ENCODE measurements around the gene INCA1. TPM values are rescaled to one million over a fixed set of nuclear protein-coding genes. Genes with fewer than 3 reads are reported as not detected.
A peak's percentile ranks its signal among the peaks of the same experiment; 100 is the strongest.

The INCA1 gene
- total RNA-seq, 1 donor from 2014 or later, result 1.7 TPM

- Histone ChIP-seq H3K36me3 (peaks cover 0 to 18% of the 10 kb centered on the region in 2 donors), H3K4me3 (no peak overlapping the region), H3K4me1 (peaks cover 11% of the 10 kb centered on the region), H3K27me3 (no peaks in the 10 kb centered on the region), H3K9me3 (no peaks in the 10 kb centered on the region), H3K27ac (no peak overlapping the region)
- TF ChIP-seq POLR2AphosphoS5 (IDR thresholded peaks at IDR 0.05; ENCODE audit: insufficient read depth in 1 of 2, low read depth in 1 of 2) (no peak), CTCF (IDR thresholded peaks at IDR 0.05) (no peak), POLR2A (IDR thresholded peaks at IDR 0.05) (no peak)
- DNase-seq (ENCODE audit: extremely low spot score in 2 of 2), result no peak
- intact Hi-C loops (cut with DNase I), result no loop called here
Measured at GRCh38 chr17:4955091-4955490, 42.2 kb downstream of the INCA1 start.

DNA sequence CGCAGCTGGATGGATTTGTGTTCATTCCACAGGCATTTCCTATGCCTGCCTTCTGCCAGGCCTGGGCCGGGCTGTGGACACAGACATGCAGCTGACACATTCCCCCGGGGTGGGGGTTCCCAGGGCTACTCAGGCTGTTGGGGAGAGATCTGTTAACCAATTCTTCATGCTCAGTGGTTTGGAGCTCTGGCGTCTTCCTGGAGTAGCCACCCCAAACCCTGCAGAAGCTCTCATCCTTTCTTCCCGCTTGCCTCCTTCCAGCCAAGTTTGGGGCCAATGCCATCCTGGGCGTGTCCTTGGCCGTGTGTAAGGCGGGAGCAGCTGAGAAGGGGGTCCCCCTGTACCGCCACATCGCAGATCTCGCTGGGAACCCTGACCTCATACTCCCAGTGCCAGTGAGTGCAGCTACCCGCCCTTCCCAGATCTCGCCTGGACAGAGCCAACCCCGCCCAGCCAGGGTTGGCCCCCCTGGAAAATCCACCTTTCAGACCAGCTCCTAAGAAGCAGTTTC lies 43.8 kb downstream of the INCA1 start:
- Histone ChIP-seq H3K36me3 (peaks cover 0 to 2% of the 10 kb centered on the region in 2 donors), H3K9me3 (no peaks in the 10 kb centered on the region), H3K4me3 (no peak overlapping the region), H3K27ac (no peak overlapping the region), H3K27me3 (no peaks in the 10 kb centered on the region), H3K4me1 (peaks cover 13% of the 10 kb centered on the region)
- no peak for TF ChIP-seq POLR2AphosphoS5 (IDR thresholded peaks at IDR 0.05; ENCODE audit: insufficient read depth in 1 of 2, low read depth in 1 of 2)
- no peak for TF ChIP-seq CTCF (IDR thresholded peaks at IDR 0.05)
- intact Hi-C loops (cut with DNase I), result no loop called here
- DNase-seq (ENCODE audit: extremely low spot score in 2 of 2), result no peak

GRCh38 chr17:4951486-4951885 lies 45.8 kb downstream of the INCA1 start:
- Histone ChIP-seq H3K36me3 (peaks cover 0 to 3% of the 10 kb centered on the region in 2 donors), H3K27ac (no peak overlapping the region), H3K9me3 (no peaks in the 10 kb centered on the region), H3K4me1 (peaks cover 21% of the 10 kb centered on the region), H3K4me3 (no peak overlapping the region), H3K27me3 (no peaks in the 10 kb centered on the region)
- DNase-seq (ENCODE audit: extremely low spot score in 2 of 2), result no peak
- intact Hi-C loops (cut with DNase I), result no loop called here
- TF ChIP-seq POLR2AphosphoS5 (IDR thresholded peaks at IDR 0.05; ENCODE audit: insufficient read depth in 1 of 2, low read depth in 1 of 2) (no peak), CTCF (IDR thresholded peaks at IDR 0.05) (no peak), POLR2A (IDR thresholded peaks at IDR 0.05) (no peak)

DNA sequence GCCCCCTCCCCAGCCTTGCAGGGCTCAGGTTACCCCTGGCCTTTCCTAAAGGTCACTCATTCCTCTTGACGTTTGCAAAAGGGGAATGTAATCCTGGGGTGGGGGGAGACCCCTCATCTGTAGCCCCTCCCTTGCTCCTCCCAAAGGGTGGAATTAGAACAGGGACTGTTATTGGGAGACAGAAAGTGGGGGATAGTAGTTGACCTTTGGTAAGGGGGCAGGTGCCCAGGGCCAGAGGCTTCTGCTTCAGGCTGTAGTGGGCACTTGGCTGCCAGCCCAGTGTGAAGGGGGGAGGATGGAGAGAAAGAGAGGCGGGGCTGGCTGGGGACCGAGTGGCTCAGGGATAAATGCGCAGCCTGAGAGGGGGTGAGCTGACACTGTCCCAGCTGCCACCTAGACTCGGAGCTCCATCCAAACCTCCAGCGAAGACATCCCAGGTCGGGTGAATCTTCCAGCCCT lies 46.5 kb downstream of the INCA1 start, which contains the start of gene ENO3:
TSS of gene ENO3 (plus strand) at position 374 of the 459 bp plus-strand sequence. CDS start 711 bp downstream, outside the sequence.
- H3K36me3 ChIP-seq, result peaks cover 0 to 10% of the 10 kb centered on the region in 2 donors
- no peaks in the 10 kb centered on the region for H3K27me3 ChIP-seq
- no peak for DNase-seq (ENCODE audit: extremely low spot score in 2 of 2)
- intact Hi-C loops (cut with DNase I), result no loop called here
- H3K9me3 ChIP-seq, result no peaks in the 10 kb centered on the region
- H3K4me1 ChIP-seq, result peaks cover 28% of the 10 kb centered on the region
- no peak for TF ChIP-seq POLR2A (IDR thresholded peaks at IDR 0.05)
- no peak for TF ChIP-seq POLR2AphosphoS5 (IDR thresholded peaks at IDR 0.05; ENCODE audit: insufficient read depth in 1 of 2, low read depth in 1 of 2)
- no peak for TF ChIP-seq CTCF (IDR thresholded peaks at IDR 0.05)
- H3K4me3 ChIP-seq, result peak within 1 kb of the TSS; percentile 91 to 99
- H3K27ac ChIP-seq, result peak within 1 kb of the TSS; percentile 95

GRCh38 chr17:4950075-4950745 lies 47.1 kb downstream of the INCA1 start:
- H3K9me3 ChIP-seq, result no peaks in the 10 kb centered on the region
- intact Hi-C loops (cut with DNase I), result no loop called here
- TF ChIP-seq CTCF (IDR thresholded peaks at IDR 0.05) (no peak), POLR2AphosphoS5 (IDR thresholded peaks at IDR 0.05; ENCODE audit: insufficient read depth in 1 of 2, low read depth in 1 of 2) (peak in 1 of 2 donors; percentile 51)
- peaks cover 0 to 15% of the 10 kb centered on the region in 2 donors for H3K36me3 ChIP-seq
- peak overlapping the region; percentile 91 to 99 for H3K4me3 ChIP-seq
- no peak for DNase-seq (ENCODE audit: extremely low spot score in 2 of 2)
- peaks cover 34% of the 10 kb centered on the region for H3K4me1 ChIP-seq
- H3K27me3 ChIP-seq, result no peaks in the 10 kb centered on the region
- H3K27ac ChIP-seq, result peak overlapping the region; percentile 95
